ENCODE results near the gene RMND5B. TPM values are rescaled to one million over a fixed set of nuclear protein-coding genes. Genes with fewer than 3 reads are reported as not detected.
"Not testable (repeated sequence)": the region's sequence is repeated elsewhere in the genome, so short reads cannot be mapped to it uniquely, and the experiment has no call there.

The RMND5B gene
- total RNA-seq, 1 donor, result 30.4 TPM

DNA sequence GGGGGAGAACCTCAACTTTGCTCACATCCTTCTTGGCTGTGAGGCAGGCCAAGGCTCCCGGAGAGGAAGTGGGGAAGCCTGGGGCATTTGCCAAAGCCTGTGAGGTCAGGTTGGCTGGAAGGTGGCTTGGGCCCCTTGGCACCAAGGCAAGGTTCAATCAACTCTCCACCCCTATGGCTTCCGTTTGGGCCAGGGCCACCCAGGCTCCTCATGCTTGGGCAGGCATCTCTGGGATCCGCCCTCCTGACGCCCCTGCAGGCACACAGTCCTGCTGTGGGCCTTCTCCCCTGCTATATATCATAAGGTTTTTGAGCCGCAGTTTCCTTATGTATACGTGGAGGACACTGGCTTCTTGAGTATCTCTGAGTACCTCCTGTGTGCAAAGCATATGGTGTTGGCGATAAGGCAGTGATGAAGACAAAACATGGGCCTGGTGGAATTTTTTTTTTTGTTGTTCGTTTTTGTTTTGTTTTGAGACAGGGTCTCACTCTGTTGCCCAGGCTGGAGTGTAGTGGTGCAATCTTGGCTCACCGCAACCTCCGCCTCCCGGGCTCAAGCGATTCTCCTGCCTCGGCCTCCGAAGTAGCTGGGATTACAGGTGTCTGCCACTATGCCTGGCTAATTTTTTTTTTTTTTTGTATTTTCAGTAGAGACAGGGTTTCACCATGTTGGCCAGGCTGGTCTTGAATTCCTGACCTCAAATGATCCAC lies 3.4 kb upstream of the RMND5B start:
- DNase-seq (ENCODE audit: low read depth in 2 of 3, low spot score in 2 of 3), result peak in 2 of 3 donors; percentile 47 to 57

DNA sequence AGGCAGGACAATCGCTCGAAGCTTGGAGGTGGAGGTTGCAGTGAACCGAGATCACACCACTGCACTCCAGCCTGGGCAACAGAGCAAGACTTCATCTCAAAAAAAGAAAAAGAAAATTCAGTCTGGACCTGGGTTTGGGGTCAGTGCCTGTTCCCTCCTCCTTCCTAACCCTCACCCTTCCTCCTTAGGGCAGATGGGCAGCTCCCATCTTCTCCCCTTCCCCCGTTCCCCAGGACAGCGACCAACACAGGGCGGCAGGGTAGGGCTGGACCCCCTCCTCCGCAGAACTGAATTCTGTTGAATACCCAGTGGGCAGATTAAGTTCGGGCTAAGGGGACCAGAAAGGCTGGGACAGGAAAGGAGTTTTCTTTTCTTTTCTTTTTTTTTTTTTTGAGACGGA lies 1.5 kb upstream of the RMND5B start:
- DNase-seq (ENCODE audit: low read depth in 2 of 3, low spot score in 2 of 3), result no peak

DNA sequence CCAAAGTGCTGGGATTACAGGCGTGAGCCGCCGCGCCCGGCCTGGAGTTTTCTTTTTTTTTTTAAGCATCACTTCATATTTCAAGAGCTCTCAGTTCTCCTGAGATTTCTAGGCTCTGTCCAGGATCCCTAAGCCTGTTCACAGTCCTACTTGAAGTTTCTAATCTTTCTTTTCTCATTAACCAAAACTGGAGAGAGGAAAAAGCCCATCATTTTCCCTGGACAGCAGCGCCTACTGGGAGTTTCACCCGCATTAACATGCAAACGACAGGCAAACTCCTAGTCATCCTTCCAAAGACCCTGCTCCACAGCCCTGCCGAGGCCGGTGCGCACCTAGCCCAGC lies 609 bp upstream of the RMND5B start:
- DNase-seq (ENCODE audit: low read depth in 2 of 3, low spot score in 2 of 3), result not testable (repeated sequence)

- DNase-seq (ENCODE audit: low read depth in 2 of 3, low spot score in 2 of 3), result no peak
These were observed 707 bp downstream of the RMND5B start for GRCh38 chr5:178131446-178131996.

DNA sequence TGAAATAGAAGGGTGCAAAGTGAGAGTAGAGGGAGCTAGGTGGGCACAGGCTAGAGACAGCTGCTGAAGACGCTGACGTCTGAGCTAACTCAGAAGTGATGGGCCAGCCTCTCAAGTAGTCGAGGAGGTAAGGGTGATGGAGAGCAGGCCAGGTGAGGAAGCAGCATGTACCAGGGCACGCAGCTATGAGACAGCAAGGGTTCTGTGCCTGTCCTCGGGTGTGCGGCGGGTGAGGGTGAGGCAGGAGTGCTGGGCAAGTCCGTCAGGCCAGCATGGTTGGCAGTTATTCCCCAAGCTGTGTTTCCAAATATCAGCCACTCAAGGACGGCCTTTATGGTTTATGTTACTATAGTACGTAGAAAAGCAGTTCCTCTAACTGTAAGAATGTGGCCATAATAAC lies 6.2 kb downstream of the RMND5B start:
- DNase-seq (ENCODE audit: low read depth in 2 of 3, low spot score in 2 of 3), result no peak

DNA sequence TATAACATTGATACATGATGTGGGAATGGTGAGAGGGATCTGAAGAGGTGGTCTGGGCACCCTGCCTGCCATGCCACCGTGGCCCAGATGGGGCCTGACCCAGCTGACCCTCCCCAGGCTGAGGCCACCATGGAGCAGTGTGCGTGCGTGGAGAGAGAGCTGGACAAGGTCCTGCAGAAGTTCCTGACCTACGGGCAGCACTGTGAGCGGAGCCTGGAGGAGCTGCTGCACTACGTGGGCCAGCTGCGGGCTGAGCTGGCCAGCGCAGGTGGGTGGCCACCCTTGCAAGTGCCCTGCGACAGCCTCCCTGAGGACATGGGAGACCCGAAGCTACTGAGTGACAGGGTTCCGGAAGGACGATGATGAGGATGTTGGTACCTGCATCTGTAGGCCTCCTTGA lies 7.2 kb downstream of the RMND5B start:
- no peak for DNase-seq (ENCODE audit: low read depth in 2 of 3, low spot score in 2 of 3)

DNA sequence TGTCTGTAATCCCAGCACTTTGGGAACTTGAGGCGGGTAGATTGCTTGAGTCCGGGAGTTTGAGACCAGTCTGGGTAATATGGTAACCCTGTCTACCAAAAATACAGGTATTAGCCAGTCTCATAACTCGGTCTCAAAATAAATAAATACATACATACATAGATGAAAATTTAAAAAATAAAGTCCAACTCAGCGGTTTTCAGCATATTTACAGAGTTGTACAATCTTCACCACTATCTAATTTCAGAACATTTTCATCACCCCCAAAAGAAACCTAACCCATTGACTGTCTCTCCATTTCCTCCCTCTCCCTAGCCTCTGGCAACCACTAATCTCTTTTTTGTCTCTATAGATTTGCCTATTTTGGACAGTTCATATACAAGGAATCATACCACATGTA lies 10.7 kb downstream of the RMND5B start:
- no peak for DNase-seq (ENCODE audit: low read depth in 2 of 3, low spot score in 2 of 3)

- DNase-seq (ENCODE audit: low read depth in 2 of 3, low spot score in 2 of 3), result no peak
These were observed 11.8 kb downstream of the RMND5B start for GRCh38 chr5:178142642-178143041.

- no peak for DNase-seq (ENCODE audit: low read depth in 2 of 3, low spot score in 2 of 3)
These were observed 12.4 kb downstream of the RMND5B start for GRCh38 chr5:178143246-178143645.

DNA sequence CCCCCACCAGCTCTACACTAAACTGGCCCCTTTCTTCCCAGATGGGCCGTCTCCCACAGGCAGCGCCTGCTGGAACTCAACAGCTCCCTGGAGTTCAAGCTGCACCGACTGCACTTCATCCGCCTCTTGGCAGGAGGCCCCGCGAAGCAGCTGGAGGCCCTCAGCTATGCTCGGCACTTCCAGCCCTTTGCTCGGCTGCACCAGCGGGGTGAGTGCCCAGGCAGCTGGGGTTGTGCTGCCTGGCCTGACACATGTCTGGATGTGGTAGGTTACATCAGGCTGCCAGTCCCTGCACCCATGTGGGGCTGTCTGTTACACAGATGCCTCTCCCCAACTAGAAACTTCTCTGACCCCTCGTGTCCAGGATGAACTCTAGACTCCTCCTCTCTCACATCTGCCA lies 13.1 kb downstream of the RMND5B start:
- no peak for DNase-seq (ENCODE audit: low read depth in 2 of 3, low spot score in 2 of 3)

DNA sequence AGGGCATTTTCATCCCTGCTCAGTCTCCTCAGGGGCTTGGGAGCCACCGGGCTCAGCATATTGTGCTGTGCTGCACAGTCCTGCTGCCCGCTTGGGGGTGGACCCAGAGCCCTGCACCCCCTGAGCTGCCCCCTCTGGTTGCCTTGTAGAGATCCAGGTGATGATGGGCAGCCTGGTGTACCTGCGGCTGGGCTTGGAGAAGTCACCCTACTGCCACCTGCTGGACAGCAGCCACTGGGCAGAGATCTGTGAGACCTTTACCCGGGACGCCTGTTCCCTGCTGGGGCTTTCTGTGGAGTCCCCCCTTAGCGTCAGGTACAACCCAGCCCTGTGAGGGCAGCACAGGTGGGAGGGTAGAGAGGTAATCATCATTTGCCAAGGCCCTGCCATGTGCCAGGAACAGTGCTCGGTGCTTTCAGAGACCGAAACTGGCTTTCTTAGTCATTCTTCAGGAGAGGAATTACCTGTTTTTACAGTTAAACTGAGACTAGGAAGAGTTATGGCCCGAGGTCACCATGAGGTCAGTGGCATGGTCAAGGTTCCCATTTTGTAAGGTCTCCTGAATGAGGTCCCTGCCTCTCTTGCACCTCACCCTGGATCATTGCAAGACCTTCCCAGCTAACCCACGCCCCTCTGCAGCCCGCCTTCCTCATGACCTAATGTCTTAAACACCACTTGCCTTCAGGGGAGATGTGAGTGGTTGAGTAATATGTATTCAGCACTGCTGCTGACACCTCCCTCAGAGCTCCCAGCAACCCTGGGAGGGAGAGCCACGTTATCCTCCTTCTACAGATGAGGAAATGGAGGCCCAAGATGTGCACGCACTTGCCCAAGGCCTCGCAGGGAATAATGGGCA lies 15.4 kb downstream of the RMND5B start:
- peak; percentile 37 to 73 (median 56) for DNase-seq (ENCODE audit: low read depth in 2 of 3, low spot score in 2 of 3)

DNA sequence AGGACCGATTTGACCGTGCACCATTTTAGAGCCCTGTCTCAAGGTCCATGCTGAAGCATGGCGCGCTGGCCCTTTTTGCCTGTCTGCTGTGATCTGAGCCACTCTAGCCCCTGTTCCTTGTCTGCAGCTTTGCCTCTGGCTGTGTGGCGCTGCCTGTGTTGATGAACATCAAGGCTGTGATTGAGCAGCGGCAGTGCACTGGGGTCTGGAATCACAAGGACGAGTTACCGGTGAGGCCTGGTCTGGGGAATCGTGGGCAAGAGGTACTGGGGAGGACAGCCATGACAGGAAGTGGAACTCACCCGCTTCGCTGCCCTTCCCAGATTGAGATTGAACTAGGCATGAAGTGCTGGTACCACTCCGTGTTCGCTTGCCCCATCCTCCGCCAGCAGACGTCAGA lies 16.6 kb downstream of the RMND5B start:
- no peak for DNase-seq (ENCODE audit: low read depth in 2 of 3, low spot score in 2 of 3)

DNA sequence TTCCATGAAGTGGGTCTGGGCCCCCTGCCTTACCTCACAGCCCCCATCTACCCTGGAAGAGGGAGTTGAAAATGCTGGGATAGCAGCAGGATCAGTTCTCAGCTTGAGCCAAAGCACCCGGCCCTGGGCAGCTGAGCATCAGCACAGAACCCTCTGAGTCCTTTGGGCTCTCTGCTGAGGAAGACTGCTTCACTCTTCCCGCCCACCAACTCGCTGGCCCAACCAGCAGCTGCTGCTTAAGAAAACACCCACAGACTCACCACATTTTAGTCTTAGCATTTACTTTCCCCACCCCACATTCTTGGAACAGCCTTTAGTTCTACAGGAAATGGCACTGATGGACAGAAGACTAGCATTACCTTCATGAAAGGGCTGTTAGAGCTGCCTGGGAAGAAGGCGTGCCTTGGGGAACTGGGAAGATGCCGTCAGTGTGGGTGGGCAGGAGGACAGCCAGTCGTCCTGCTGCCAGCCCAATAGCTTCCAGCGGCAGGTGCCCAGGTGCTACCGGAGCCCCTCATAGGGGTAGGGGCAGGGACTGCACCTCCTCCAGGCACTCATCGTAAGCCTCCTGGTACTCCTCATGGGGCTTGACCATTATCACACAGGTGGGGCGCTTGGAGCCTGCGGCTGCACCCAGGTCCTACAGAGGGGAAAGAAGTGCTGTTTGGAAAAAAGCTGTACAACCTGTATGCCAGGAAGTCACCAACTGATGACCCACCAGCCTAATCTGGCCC lies 18.6 kb downstream of the RMND5B start:
- DNase-seq (ENCODE audit: low read depth in 2 of 3, low spot score in 2 of 3), result no peak

- DNase-seq (ENCODE audit: low read depth in 2 of 3, low spot score in 2 of 3), result no peak
These were observed 20.3 kb downstream of the RMND5B start for GRCh38 chr5:178150977-178151734.

DNA sequence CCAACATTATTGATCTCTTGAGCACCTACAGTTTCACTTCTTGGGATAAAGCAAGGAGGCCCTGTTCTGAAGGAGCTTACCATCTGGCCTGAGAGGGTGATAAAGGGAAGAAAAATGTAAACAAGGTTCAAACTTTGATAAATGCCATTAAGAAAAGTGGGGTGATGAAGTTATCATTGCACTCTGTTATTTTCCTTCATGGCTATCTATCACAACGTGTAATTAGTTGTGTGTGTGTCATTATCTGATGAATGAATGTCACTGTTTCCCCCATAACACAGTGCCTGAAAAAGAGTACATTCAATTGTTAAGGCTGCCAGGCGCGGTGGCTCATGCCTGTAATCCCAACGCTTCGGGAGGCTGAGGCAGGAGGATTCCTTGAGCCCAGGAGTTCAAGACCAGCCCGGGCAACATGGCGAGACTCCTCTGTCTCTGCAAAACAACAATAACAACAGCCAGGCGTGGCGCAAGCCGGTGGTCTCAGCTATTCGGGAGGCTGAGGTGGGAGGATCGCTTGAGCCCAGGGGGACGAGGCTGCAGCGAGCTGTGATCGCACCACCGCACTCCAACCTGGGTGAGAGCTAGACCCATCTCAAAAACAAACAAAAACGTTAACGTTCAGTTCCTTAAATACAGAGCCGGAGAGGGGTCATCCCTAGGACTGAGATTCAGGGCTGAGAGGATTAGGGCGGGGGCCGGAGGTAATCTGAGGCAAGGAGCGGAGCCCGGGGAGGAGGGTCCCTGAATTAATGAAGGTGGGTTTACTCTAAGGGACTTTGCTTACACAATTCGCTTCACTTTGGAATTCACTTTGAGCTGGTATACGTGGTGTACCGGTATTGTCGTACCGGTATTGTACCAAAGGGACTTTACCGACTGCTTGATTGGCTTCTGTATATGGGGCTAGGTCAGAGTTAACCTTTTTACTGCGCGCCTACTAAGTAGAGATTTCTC lies 22.0 kb downstream of the RMND5B start:
- no peak for DNase-seq (ENCODE audit: low read depth in 2 of 3, low spot score in 2 of 3)

DNA sequence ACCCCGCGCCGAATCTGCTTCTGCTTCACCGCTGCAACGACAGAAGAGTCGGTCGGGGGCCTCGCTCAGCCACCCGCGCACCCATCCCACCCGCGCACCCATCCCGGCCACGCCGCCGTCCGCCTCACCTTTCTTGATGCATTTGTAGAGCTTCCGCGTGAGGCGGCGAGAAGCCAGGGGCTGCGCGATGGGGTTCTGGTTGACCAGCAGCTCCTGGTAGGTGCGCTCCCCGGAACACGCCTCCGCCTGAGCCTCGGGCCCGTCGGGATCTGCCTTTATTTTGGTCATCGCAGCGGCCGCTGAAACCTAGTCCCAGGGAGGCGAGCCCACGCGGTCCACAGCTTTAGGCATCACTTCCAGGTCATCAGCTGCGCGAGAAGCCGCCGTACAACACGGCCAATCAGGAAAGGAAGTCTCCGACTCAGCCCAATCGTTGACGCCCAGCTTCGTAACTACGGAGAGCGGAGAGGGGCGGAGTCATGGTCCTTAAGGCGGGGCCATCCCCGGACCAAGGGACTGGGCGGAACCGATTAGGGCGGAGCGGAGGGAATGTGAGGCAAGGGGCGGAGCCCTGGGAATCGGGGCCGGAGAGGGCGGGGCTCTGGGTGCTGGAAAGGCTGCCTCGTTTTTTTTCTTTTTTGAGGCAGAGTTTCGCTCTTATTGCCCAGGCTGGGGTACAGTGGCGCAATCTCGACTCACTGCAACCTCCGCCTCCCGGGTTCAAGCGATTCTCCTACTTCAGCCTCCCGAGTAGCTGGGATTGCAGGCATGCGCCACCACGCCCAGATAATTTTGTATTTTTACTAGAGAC lies 22.9 kb downstream of the RMND5B start, which contains the start of gene NHP2:
TSS of gene NHP2 (minus strand) at position 356 of the 811 bp plus-strand sequence. CDS start at position 288, 68 bp downstream.
- peak; percentile 92 to 99 (median 98) for DNase-seq (ENCODE audit: low read depth in 2 of 3, low spot score in 2 of 3)

- no peak for DNase-seq (ENCODE audit: low read depth in 2 of 3, low spot score in 2 of 3)
These were observed 24.3 kb downstream of the RMND5B start for GRCh38 chr5:178155065-178155464.

- DNase-seq (ENCODE audit: low read depth in 2 of 3, low spot score in 2 of 3), result no peak
These were observed 29.4 kb downstream of the RMND5B start for GRCh38 chr5:178160176-178160575.
